IMR-90 (cell line): Measurements from ENCODE around the gene AXDND1. TPM values are rescaled to one million over a fixed set of nuclear protein-coding genes. Genes with fewer than 3 reads are reported as not detected.

ENCODE experiments used
- ATAC-seq: fragments of 200-7000 bp; cut with Tn5 transposase; 2 replicates; pipeline ENCODE4 v1.9.1; 2020; ENCODE audit warnings: low read depth, mild to moderate bottlenecking, moderate library complexity
- BruUV-seq: library from RNA; stranded (reverse); fragments of 400-500 nt; replicated peaks from 2 replicates; lab custom pipeline; 2021; lab: Mats Ljungman, UMichigan
- CTCF ChIA-PET: fragments of 300-600 bp; formaldehyde crosslinking; extraction: SDS; loops from one replicate; lab custom pipeline; 2021; ENCODE audit warnings: antibody characterized with exemption; lab: Yijun Ruan, JAX
- POLR2A ChIA-PET: fragments of 300-600 bp; sonication (Branson Sonifier 250); formaldehyde crosslinking; loops from one replicate; lab custom pipeline; 2022; ENCODE audit warnings: antibody characterized with exemption; ENCODE audit not compliant: unreplicated experiment; lab: Charles Lee
- DNase-seq: peaks from one replicate; pipeline ENCODE4 v3.0.0; 2013
- H2AFZ ChIP-seq: replicated peaks from 2 replicates; pipeline ENCODE3; 2013; ENCODE audit warnings: low read length, mild to moderate bottlenecking; ENCODE audit not compliant: poor library complexity
- H2AK5ac ChIP-seq: 2 replicates; pipeline ENCODE4 v1.6.1; 2013; ENCODE audit warnings: low read depth, low read length, inconsistent platforms
- H2AK9ac ChIP-seq: replicated peaks from 2 replicates; pipeline ENCODE3; 2013; ENCODE audit warnings: mild to moderate bottlenecking, low read depth, low read length, moderate library complexity; ENCODE audit not compliant: poor library complexity
- H2BK120ac ChIP-seq: 2 replicates; pipeline ENCODE4 v1.6.1; 2013; ENCODE audit warnings: low read depth, low read length, inconsistent platforms
- H2BK15ac ChIP-seq: 3 replicates; pipeline ENCODE4 v1.6.1; 2013; ENCODE audit warnings: low read depth, low read length, inconsistent platforms
- H2BK20ac ChIP-seq: 2 replicates; pipeline ENCODE4 v1.6.1; 2013; ENCODE audit warnings: low read depth, mild to moderate bottlenecking, inconsistent platforms, low read length, moderate library complexity
- H2BK5ac ChIP-seq: 2 replicates; pipeline ENCODE4 v1.6.1; 2013; ENCODE audit warnings: mild to moderate bottlenecking, low read depth, low read length, inconsistent platforms; ENCODE audit not compliant: poor library complexity, severe bottlenecking
- H3K14ac ChIP-seq: replicated peaks from 2 replicates; pipeline ENCODE4 v1.6.1; 2013; ENCODE audit warnings: low read depth, low read length, inconsistent platforms
- H3K18ac ChIP-seq: 2 replicates; pipeline ENCODE4 v1.6.1; 2013; ENCODE audit warnings: low read depth, low read length, control low read depth
- H3K23ac ChIP-seq: 2 replicates; pipeline ENCODE4 v1.6.1; 2013; ENCODE audit warnings: low read depth, low read length, inconsistent platforms
- H3K27ac ChIP-seq: 2 replicates; pipeline ENCODE4 v1.5.1; 2013; ENCODE audit warnings: mild to moderate bottlenecking, control low read depth, low read length; ENCODE audit not compliant: insufficient read depth
- H3K27me3 ChIP-seq: 2 replicates; pipeline ENCODE4 v1.6.1; 2013; ENCODE audit warnings: low read length; ENCODE audit not compliant: control insufficient read depth, insufficient read depth
- H3K36me3 ChIP-seq: 2 replicates; pipeline ENCODE4 v1.6.1; 2013; ENCODE audit warnings: low read length, mixed read lengths; ENCODE audit not compliant: control insufficient read depth, insufficient read depth
- H3K4ac ChIP-seq: 2 replicates; pipeline ENCODE4 v1.6.1; 2013; ENCODE audit warnings: low read depth, low read length, inconsistent platforms
- H3K4me1 ChIP-seq: 2 replicates; pipeline ENCODE4 v1.6.1; 2013; ENCODE audit warnings: low read length, mixed read lengths; ENCODE audit not compliant: control insufficient read depth, insufficient read depth
- H3K4me2 ChIP-seq: 2 replicates; pipeline ENCODE4 v1.6.1; 2013; ENCODE audit warnings: low read depth, mild to moderate bottlenecking, control low read depth, low read length, moderate library complexity
- H3K4me3 ChIP-seq: 2 replicates; pipeline ENCODE4 v1.5.1; 2013; ENCODE audit warnings: low read depth, mild to moderate bottlenecking, control low read depth, low read length, moderate library complexity; ENCODE audit not compliant: insufficient read depth
- H3K56ac ChIP-seq: 2 replicates; pipeline ENCODE4 v1.6.1; 2013; ENCODE audit warnings: low read length, inconsistent platforms; ENCODE audit not compliant: insufficient read depth; ENCODE audit errors: extremely low read depth
- H3K79me1 ChIP-seq, 2 experiments: 2 replicates each; pipeline ENCODE4 v1.6.1; 2013; ENCODE audit warnings: low read length in 2 of 2, inconsistent platforms in 1 of 2, low read depth in 1 of 2
- H3K9ac ChIP-seq: 2 replicates; pipeline ENCODE4 v1.6.1; 2013; ENCODE audit warnings: low read depth, low read length, control low read depth
- H3K9me1 ChIP-seq: 2 replicates; pipeline ENCODE4 v1.6.1; 2013; ENCODE audit warnings: low read length, inconsistent platforms; ENCODE audit not compliant: insufficient read depth
- H3K9me3 ChIP-seq: 2 replicates; pipeline ENCODE4 v1.6.1; 2013; ENCODE audit warnings: low read length; ENCODE audit not compliant: control insufficient read depth, insufficient read depth
- H4K20me1 ChIP-seq: 2 replicates; pipeline ENCODE4 v1.6.1; 2013; ENCODE audit warnings: low read length, inconsistent platforms; ENCODE audit not compliant: insufficient read depth
- H4K5ac ChIP-seq: 2 replicates; pipeline ENCODE4 v1.6.1; 2013; ENCODE audit warnings: mild to moderate bottlenecking, low read depth, low read length, control low read depth
- H4K8ac ChIP-seq, 2 experiments: 2 replicates each; pipeline ENCODE4 v1.6.1; 2013; ENCODE audit warnings: low read depth in 2 of 2, low read length in 2 of 2, control low read depth in 1 of 2, inconsistent platforms in 1 of 2
- H4K91ac ChIP-seq: 2 replicates; pipeline ENCODE4 v1.6.1; 2013; ENCODE audit warnings: low read depth, low read length, inconsistent platforms; ENCODE audit not compliant: insufficient read depth
- BHLHE40 ChIP-seq: fragments of 150-350 bp; IDR thresholded peaks from 2 replicates; pipeline ENCODE4 v1.6.1; 2016; ENCODE audit warnings: mild to moderate bottlenecking, low read depth, low read length
- CEBPB ChIP-seq: IDR thresholded peaks from 2 replicates; pipeline ENCODE4 v1.6.1; 2012; ENCODE audit warnings: low read depth, low read length, improper control_type of control experiment
- ELK1 ChIP-seq: fragments of 150-350 bp; IDR thresholded peaks from 2 replicates; pipeline ENCODE4 v1.6.1; 2016; ENCODE audit warnings: low read depth, mild to moderate bottlenecking, low read length, moderate library complexity, borderline replicate concordance
- FOS ChIP-seq: fragments of 150-350 bp; IDR thresholded peaks from 2 replicates; pipeline ENCODE4 v1.6.1; 2016; ENCODE audit warnings: low read depth, low read length
- MAFK ChIP-seq: IDR thresholded peaks from 2 replicates; pipeline ENCODE4 v1.6.1; 2012; ENCODE audit warnings: low read depth, low read length, improper control_type of control experiment
- NFE2L2 ChIP-seq: fragments of 150-350 bp; IDR thresholded peaks from 2 replicates; pipeline ENCODE4 v1.6.1; 2016; ENCODE audit warnings: low read depth, mild to moderate bottlenecking, low read length
- RAD21 ChIP-seq: IDR thresholded peaks from 2 replicates; pipeline ENCODE4 v1.6.1; 2012; ENCODE audit warnings: low read length, improper control_type of control experiment
- RCOR1 ChIP-seq: IDR thresholded peaks from 2 replicates; pipeline ENCODE4 v1.6.1; 2012; ENCODE audit warnings: mild to moderate bottlenecking, low read length, improper control_type of control experiment; ENCODE audit not compliant: insufficient replicate concordance
- RFX5 ChIP-seq: IDR thresholded peaks from 2 replicates; pipeline ENCODE4 v1.8.0; 2012; ENCODE audit warnings: low read depth, mild to moderate bottlenecking, low read length, moderate library complexity
- SMC3 ChIP-seq: fragments of 150-350 bp; IDR thresholded peaks from 2 replicates; pipeline ENCODE4 v1.6.1; 2016; ENCODE audit warnings: low read depth, mild to moderate bottlenecking, antibody characterized with exemption, low read length, moderate library complexity
- USF2 ChIP-seq: fragments of 150-350 bp; IDR thresholded peaks from 2 replicates; pipeline ENCODE4 v1.6.1; 2017; ENCODE audit warnings: mild to moderate bottlenecking, antibody characterized with exemption, low read length, low read depth
- dilution Hi-C: fragments of 300-500 bp; cut with HindIII; formaldehyde crosslinking; loops from one replicate; pipeline ENCODE4 v1.14.3; 2018; ENCODE audit warnings: low sequenced_read_pairs; ENCODE audit not compliant: unreplicated experiment
- in situ Hi-C: fragments of 300-500 bp; cut with MboI; formaldehyde crosslinking; loops from 3 replicates; pipeline ENCODE4 v1.14.3; 2019; ENCODE audit warnings: low sequenced_read_pairs, inconsistent platforms, mixed read lengths
- intact Hi-C: fragments of 100-400 bp; cut with micrococcal nuclease; formaldehyde crosslinking; loops from 2 replicates; pipeline ENCODE4 v1.10.0; 2022
- polyA plus RNA-seq, 3 experiments: library from polyadenylated mRNA; depleted of rRNA; stranded (reverse); fragments of >200 nt; gene quantifications; 2 replicates each; pipeline ENCODE4 v1.2.3, GENCODE V29; 2012; ENCODE audit warnings: low replicate concordance in 1 of 3
- total RNA-seq: library from RNA; depleted of rRNA; stranded (reverse); fragments of >200 nt; gene quantifications from 2 replicates; pipeline ENCODE4 v1.2.3, GENCODE V29; 2012

AXDND1 gene
- total and polyA plus RNA-seq, 2 of the 4 experiments (the other 2 are of a cell fraction) = not detected

GRCh38 chr1:179550746-179551682, 185.2 kb downstream of the AXDND1 start (continued):
- no peak for TF ChIP-seq ELK1

- Histone ChIP-seq H2AK5ac (no peak overlapping the region), H4K5ac (no peak overlapping the region), H3K27me3 (peaks cover 2% of the 10 kb centered on the region; the same call in 1 of the 2 replicates), H3K9me1 (no peaks in the 10 kb centered on the region), H3K23ac (no peak overlapping the region), H3K79me1 (no peaks in the 10 kb centered on the region), H2BK20ac (no peak overlapping the region), H3K18ac (no peak overlapping the region), H2AFZ (no peak overlapping the region), H2BK15ac (no peak overlapping the region), H3K4me2 (no peak overlapping the region), H3K4me3 (no peak overlapping the region), H3K14ac (no peak overlapping the region), H3K9me3 (no peaks in the 10 kb centered on the region), H3K4me1 (no peaks in the 10 kb centered on the region), H4K91ac (no peak overlapping the region), H4K20me1 (no peaks in the 10 kb centered on the region), H2BK120ac (no peak overlapping the region), H4K8ac (no peak overlapping the region), H3K36me3 (no peaks in the 10 kb centered on the region), H3K27ac (no peak overlapping the region), H3K4ac (no peak overlapping the region), H2BK5ac (no peak overlapping the region), H3K56ac (no peak overlapping the region), H3K9ac (no peak overlapping the region), H2AK9ac (no peak overlapping the region)
- ChIA-PET POLR2A (no interaction called here), CTCF (no interaction called here)
- no TSS peak for BruUV-seq
- intact Hi-C loops = no loop called here
- TF ChIP-seq NFE2L2 (no peak), MAFK (no peak), CEBPB (no peak), USF2 (no peak), RFX5 (no peak), BHLHE40 (no peak), FOS (no peak), RAD21 (no peak), SMC3 (no peak), RCOR1 (no peak)
- in situ Hi-C loops = no loop called here
- ATAC-seq (no peak), DNase-seq (no peak)
- dilution Hi-C loops = no loop called here
These were observed 188.7 kb downstream of the AXDND1 start for GRCh38 chr1:179554427-179554826.
